ENCODE data around the gene LHFPL6.

The LHFPL6 gene

GRCh38 chr13:39407786-39408185 lies 195.2 kb downstream of the LHFPL6 start:
- DNase-seq, result no peak

DNA sequence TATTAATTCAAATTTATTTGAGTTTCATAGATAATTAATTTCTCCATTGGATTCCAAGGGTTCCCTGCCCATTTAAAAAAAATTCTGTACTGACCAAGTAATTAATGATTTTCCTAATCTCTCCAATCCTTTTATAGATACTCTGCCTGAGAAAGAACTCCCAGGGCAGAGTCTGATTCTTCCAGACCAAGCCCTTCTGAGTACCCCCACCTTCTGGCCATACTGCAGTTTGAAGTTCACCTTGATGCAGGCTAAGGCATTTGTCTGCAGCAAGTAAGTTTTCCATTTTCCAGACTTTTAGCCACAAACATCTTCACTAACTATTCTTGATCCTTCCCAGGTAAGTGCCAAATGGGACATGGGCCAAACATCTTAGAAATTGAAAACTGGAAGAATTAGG lies 195.9 kb downstream of the LHFPL6 start:
- DNase-seq, result no peak

- no peak for DNase-seq
Observed at GRCh38 chr13:39406688-39407087, 196.3 kb downstream of the LHFPL6 start.

DNA sequence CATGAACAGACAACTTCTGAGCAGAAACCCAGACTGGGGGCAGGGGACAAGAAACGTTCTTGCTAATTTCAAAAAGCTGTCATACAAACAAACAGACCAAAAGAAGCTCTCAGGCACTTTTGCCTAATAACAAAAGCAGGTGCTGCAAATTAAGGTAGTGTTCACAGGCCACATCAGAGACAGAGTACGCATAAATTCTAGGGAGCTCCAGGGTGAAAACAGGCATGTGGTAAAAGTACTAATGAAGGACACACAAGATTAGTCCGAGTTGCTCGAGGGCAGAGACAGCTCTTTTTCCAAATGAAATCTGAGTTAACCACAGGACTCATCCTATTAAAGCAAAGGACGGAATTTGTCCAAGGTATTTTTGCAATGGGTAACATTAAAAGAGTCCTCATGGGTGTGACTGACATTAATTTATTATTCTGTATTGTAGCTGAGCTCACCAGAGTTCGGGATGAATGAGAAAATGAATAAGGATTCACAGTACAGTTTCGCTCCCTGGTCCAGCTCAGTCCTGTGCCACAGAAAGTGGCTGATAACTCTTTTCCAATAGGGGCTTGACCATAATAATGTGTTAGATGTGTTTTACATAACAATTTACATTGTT lies 197.3 kb downstream of the LHFPL6 start:
- no peak for DNase-seq

DNA sequence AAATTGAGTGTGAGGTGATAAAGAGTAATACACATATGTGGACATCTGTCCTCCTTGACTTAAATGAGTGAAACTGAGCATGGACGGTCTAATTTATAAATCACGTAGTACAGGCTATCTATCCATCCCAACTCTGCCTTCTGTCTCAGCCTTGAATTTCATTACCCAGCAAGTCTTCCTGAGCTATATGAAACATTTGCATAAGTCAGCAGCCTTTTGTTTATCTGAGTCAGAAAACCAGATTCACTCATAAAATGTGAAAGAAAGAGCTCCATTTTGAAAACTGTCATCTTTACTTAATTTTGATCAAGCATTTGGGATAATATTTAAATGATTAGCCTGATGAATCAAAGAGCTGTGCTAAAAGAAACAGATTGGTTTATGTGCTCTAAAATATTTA lies 197.9 kb downstream of the LHFPL6 start:
- no peak for DNase-seq

DNA sequence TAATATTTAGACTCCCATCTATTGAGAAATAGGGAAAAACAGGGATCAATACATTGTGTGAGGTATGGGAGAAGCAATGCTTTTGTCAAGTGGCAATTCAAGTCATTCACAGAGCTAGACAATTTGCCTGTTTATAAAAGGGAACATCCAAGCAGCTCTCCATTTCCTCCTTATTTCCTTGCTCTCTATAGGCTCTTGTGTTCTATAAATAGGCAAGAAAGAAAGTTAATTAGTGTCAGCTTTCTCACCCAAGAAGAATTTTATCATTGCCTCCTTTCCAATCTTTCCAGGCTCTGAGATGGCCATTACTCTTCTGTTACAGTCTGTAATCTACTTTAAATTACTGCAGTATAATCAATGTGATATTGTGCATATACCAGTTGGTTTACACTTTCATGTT lies 199.9 kb downstream of the LHFPL6 start:
- no peak for DNase-seq

DNA sequence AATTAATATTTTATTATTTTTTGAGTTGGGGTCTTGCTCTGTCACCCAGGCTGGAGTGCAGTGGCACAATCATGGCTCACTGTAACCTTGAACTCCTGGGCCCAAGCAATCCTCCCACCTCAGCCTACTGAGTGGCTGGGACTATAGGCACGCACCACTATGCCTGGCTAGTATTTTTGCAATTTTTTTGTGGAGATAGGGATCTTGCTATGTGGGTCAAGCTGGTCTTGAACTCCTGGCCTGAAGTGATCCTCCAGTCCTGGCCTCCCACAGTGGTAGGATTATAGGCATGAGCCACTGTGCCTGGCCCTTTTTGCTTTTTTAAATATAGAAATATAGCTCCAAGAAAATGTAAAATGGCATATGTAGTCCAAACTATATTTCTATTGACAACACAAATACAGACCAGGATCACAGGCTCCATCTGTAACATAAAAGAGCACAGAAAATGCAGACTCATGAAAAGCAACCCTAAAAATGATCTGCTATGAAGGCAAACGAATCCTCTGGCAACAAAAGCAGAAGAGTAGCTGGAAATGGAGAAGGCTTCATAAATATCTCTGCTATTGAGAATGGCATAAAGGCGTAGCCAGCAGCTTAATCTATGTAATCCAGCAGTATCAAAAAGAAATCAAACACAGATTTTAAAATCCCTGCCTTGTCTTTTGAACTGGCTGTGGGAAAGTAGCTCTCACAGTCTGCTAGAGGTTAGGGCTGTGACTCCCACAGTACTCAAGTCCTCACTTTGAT lies 200.6 kb downstream of the LHFPL6 start:
- DNase-seq, result no peak

GRCh38 chr13:39401756-39402155 lies 201.2 kb downstream of the LHFPL6 start:
- no peak for DNase-seq

- no peak for DNase-seq
Observed at GRCh38 chr13:39401046-39401705, 201.8 kb downstream of the LHFPL6 start.

GRCh38 chr13:39399102-39399501 lies 203.9 kb downstream of the LHFPL6 start:
- DNase-seq, result no peak

GRCh38 chr13:39397896-39398265 lies 205.1 kb downstream of the LHFPL6 start:
- no peak for DNase-seq

GRCh38 chr13:39397226-39397895 lies 205.6 kb downstream of the LHFPL6 start:
- DNase-seq, result no peak

- no peak for DNase-seq
Observed at GRCh38 chr13:39394796-39395678, 208.0 kb downstream of the LHFPL6 start.

GRCh38 chr13:39391761-39392160 lies 211.2 kb downstream of the LHFPL6 start:
- DNase-seq, result no peak

DNA sequence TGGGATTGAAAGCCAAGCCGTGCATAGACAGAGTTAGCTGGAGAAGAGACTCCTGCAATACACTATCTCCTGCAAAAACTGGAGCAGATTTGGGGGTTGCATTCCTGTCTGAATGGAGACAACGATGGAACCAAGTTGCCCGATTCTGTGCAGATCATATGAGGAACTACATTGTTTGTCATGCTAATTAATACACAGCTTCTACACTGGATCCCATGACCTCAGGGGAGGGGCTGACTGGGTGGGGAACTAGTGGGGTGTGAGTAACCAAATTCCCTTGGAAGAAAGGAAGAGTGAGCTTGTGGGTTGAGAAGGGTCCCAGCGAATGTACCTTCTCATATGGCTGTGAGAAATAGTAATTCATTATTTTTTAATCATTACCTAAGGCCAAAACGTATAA lies 214.0 kb downstream of the LHFPL6 start:
- DNase-seq, result no peak

DNA sequence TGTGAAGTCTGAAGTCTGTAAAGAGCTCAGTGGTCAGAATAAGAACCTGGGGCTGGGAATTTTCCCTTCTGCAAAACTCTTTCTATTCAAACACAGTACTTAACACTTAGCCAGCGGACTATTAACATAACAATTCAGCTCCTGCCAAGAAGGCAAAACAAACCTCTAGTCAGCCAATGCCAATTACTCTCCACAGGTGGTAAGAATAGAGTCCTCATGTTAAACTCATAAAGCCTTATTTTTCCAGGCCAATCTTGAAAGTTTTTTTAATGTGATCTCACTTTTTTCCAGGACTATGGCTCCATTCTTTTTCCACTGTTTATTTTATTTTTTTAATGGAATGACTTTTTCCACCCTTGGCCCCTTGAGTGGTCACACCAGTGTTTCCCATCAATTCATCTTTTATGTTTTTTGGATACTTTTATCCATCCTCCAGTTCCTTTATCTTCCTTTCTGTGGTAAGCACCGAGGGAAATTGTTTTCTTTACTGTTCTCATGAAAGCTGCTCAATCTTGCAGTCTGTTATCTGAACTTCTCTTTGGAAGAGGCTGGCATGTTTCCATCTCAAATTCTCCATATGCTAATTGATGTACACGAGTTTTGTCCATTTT lies 217.3 kb downstream of the LHFPL6 start:
- DNase-seq, result no peak

GRCh38 chr13:39385154-39385553 lies 217.8 kb downstream of the LHFPL6 start:
- no peak for DNase-seq

- no peak for DNase-seq
Observed at GRCh38 chr13:39381456-39381855, 221.5 kb downstream of the LHFPL6 start.

DNA sequence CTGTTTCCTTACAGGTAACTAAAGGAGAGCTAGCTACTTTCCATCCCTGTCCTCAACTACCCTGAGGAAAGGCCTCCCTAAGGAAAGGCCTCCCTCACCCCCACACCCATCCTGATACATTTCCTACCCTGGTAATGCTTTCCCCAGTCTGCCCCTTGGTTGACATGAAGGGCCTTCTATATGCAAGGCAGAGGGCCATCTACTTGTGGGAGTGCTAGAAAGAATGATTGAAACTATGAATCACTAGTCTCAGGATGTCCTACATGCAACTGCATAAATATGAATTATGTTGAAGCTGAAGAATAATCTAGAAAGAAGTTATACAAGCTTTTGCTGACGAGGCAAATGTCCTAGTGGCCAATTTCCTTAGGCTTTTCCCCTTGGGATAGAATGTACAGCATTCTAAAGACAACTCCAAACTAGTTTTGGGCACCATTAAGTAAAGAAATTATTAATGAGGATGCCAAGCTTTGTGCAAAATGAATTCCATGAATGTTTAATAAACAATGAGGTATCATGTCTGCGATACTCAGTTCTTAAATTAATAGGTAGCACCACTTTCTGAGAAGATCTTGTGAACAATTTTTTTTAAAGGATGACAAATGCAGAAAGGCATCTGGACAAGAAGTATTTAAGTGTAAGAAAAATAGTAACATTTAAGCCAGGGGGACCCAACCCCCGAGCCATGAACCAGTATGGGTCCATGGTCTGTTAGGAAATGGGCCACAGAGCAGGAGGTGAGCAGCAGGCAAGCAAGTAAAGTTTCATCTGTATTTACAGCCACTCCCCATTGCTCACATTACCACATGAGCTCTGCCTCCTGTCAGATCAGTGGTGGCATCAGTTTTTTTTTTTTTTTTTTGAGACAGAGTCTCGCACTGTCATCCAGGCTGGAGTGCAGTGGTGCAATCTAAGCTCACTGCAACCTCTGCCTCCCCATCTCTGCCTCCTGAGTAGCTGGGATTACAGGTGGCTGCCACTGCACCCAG lies 223.0 kb downstream of the LHFPL6 start:
- DNase-seq, result no peak

DNA sequence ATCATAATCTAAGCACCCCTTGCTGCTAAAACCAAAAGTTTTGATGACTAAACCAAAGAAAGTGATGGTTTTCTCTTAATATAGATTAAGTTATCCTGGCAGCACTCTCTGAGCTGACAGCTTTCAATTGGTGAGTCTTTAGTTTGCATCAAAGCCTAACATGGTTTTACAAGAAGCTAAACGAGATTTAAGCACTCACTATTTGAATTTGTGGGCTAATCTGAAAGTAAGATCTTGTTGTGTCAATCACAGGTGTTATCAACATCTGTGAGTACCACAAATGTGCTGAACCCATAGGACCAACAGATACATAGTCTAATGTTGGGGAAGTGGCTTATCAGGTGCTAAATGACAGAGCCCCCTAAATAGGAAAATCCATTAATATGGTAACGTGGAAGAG lies 223.9 kb downstream of the LHFPL6 start:
- DNase-seq, result no peak

DNA sequence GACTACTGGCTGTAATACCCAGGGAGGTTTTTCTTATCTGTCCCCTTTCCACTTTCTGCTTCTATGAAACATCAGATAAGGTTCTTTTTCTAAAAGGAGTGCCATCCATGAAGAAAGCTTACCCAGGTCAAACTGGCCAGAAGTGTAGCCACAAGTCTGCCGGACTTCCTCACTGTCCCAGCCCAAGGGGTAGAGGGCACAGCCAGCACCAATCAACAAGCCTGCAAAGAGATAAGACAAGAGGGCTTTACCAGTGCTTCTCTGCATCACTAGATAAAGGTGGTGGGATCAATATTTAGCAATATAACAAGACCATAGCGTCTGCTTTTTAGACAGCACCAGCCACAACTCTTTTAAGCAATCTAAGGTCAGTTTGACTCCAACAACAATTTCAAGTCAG lies 224.7 kb downstream of the LHFPL6 start:
- DNase-seq, result no peak
